Measurements from ENCODE around the gene BFSP2.

Gene BFSP2

DNA sequence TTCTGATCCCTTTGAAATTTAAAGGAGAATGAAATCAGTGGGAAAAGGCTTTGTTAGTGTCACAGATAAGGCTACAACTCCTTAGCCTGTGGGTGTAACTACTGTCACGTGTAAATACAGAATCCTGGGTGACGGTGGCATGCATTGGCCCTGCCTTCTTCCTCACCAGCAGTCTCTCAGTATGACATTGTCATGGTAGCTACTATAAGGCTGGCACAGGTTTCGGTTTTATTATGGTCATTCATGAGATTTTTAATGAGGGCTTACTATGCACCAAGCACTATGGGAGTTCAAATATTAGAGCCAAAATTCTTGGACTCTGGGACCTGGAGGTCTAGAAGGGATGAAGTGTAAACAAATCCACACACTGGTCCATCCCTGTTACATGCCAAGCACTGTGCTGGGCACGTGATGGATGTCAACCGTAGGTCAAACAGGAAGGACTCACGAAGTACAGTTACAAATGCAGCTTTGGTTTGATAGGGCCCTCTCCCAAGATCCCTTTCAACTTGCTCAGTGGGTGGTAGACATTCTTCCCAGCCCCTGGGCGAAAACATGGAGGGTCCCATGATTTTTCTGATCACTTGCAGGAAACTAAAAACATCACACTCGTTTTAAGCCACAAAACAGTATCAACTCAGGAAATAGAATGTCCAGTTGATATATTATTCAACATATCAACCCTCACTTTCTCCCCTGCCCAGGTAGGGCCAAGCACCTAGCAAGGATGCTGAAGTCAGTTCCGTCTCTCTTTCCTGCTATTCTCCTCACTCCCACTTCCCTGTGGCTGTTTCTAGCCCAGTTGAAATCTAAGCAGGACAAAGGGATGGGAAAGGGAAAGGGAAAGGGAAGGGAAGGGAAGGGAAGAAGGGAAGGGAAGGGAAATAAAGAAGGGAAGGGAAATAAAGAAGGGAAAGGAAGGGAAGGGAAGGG, 25.3 kb downstream of the BFSP2 start:
- no peak for DNase-seq

DNA sequence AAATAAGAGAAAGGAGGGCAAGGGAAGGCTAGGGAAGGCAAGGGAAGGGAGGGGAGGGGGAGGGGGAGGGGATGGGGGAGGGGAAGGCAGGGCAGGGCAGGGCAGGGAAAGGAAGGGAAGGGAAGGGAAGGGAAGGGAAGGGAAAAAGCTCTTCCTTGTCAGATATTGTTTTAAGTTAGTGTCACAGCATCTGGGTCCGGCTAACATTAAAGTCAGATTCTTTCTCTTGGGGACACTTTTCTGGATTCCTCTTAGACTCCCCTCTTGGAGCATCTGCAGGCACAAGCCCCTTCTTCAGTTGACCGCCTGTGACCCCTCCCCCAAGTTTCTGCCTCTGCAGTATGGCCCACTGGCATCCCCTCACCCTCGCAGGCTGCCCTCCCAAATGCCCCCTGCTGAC, 26.0 kb downstream of the BFSP2 start:
- DNase-seq = no peak

DNA sequence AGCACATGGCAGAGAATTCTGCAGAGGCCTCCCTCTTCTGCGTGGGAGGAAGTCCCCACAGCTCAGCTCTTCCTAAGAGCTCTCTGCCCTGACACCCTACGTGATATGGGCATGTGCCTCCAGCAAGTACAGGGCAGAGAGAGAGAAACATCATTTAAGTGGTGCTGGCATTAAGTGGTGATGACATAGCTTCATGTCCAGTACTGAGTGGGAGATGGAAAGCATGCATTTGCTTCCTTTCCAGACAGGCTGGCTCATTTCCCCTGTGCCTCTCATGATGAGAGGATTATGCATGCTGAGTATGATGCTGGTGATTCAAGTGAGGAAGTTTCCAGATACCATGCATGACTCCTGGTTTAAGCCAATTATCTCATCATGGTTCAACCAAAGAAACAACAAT, 26.9 kb downstream of the BFSP2 start:
- no peak for DNase-seq

DNA sequence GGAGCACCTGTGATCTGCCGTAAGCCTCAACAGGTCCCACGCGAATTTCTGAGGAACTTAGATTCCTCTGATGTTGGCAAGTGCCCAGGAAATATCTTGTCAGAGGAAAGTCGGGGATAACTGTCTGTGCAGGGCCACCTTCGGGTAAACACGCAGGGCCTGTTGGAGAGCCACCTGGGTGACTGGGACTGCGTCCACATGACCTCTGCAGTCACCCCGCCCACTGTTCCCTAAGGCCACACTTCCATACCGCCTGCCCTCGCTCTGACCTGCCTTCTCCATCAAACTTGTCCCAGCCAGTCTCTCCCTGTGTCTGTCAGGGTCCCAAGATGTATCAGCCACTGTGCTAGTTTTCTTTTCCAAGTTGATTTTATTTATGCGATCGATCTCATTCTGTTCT, 28.7 kb downstream of the BFSP2 start:
- no peak for DNase-seq

- no peak for DNase-seq
These were observed 29.2 kb downstream of the BFSP2 start for GRCh38 chr3:133429063-133429462.

GRCh38 chr3:133439563-133439962, 39.7 kb downstream of the BFSP2 start:
- DNase-seq = no peak

DNA sequence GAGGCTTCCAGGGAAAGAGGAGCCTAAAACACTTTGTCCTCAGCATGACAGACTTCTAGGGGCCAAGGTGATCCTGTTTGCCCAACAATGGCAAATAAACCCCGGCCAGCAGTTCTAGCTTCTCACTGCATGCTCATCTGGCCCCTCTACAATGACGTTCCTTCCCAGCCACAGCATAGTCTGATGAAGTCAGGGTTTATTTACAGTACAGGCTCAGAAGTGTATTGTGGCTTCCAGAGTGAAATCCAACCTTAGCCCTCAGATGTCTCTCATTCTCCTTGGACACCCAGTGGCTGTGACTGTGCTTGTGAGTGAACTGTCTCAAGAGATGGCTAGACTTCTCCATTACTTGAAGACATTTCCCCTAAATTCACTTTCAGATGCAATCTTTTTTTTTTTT, 40.8 kb downstream of the BFSP2 start:
- DNase-seq = no peak

- DNase-seq = no peak
These were observed 42.0 kb downstream of the BFSP2 start for GRCh38 chr3:133441867-133442270.

DNA sequence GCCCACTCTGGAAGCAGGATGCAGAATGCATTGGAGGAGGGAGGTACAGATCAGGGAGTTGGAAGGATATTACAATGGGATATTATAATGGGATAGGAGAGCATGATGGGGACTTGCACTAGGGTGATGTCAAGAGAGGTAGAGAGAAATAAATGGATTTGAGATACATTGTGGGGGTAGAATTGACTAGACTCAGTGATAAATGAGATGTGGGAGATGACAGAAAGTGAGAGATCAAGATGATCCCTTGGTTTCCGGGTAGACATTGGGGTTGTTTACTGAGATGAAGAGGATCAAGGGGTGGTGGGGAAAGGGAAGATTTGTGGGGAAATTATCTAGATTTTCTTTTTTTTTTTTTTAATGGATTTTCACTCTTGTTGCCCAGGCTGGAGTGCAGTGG, 42.7 kb downstream of the BFSP2 start:
- DNase-seq = no peak

DNA sequence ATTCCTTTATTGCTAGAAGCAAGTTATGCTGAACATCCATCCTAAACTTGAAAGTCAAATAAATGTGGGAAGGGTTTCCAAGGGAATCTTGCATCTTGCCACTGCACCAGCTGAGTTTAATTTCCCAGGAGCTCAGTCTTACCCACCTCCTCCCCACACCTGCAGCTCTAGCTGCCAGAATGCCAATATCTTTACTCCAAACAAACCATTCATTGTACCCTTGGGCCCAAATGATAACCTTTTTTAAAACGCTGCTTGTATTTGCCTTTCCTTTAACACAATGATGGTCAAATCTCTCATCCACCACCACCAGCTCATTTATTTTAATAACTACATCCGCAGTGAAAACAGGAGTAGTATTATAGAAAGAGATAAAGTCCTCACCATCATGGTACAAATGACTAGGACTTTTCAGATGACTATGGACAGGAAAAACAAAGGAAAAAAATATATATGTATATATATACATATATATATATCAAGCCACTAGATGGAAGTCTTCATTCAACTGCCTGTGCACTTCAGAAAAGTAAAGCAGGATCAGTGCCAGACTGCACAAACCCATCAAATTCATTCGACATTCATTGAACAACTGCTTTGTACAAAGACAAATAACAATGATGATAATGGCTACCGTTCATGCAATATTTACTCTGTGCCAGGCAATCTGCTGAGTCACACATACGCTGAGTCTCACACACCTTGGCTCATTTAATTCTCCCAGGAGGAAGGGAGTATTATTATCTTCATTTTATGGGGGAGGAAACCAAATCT, 44.0 kb downstream of the BFSP2 start:
- DNase-seq = no peak

- no peak for DNase-seq
These were observed 44.5 kb downstream of the BFSP2 start for GRCh38 chr3:133444423-133444774.

GRCh38 chr3:133445108-133445507, 45.3 kb downstream of the BFSP2 start:
- DNase-seq = no peak

GRCh38 chr3:133447750-133448477, 48.1 kb downstream of the BFSP2 start:
- DNase-seq = no peak

DNA sequence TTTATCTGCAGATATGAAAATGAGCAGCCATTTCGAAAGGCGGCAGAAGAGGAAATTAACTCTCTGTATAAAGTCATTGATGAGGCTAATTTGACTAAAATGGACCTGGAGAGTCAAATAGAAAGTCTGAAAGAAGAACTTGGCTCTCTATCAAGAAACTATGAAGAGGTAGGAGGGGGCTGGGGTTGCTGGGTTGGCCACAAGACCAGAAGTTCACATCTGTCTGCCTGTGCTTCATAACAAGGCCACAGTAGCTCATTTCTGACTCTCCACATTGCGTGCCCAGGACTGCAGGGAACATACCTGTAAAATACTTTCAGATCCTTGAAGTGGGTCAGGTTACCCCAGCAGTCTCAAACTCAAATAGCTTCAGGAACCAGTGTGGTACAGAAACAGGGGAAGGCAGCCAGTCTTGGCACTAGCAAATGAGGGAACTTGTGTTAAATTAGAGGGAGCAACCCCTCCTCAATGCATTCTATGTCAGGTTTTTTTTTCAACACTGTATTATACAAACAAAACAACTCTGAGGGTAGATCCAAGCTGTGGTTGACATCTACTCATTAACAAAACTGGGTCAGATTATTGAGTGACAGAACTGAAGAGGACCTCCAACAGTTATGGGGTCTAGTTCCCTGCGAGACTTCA, 48.7 kb downstream of the BFSP2 start:
- DNase-seq = no peak

- DNase-seq = no peak
These were observed 51.5 kb downstream of the BFSP2 start for GRCh38 chr3:133451309-133451708.

GRCh38 chr3:133452641-133453319, 52.9 kb downstream of the BFSP2 start:
- no peak for DNase-seq

DNA sequence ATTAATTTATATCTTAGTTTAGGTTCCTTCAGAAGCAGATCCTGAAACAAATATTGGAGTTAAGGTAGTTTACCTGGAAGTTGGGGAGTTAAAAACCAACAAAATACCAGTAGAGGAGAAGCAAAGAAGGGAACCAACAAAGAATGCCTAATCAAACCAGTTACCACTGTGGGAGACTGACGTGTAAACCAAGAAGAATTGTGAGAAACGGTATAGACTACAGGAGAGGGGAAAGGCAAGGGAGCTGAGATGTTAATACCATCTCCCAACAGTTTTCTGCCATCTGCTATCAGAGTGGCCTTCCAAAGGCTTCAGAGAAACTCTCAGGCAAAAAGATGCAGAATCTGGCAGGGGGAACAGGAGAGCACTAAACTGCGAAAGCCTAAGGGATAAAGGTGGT, 53.5 kb downstream of the BFSP2 start:
- no peak for DNase-seq

DNA sequence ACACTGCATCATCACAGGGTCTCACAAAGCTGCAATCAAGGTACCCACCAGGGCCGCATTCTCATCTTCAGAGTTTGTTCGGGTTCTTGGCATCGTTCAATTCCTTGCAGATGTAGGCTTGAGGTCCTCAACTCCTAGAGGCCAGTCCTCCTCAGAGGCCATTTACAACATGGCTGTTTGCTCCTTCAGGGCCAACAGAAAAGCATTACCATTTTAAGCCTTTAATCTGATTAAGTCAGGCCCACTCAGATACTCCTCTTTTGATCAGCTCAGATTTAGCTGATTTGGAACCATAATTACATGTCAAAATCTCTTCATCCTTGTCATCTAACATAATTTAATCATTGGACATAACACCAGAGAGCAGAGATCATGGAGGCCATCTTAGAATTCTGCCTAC, 55.4 kb downstream of the BFSP2 start:
- no peak for DNase-seq

DNA sequence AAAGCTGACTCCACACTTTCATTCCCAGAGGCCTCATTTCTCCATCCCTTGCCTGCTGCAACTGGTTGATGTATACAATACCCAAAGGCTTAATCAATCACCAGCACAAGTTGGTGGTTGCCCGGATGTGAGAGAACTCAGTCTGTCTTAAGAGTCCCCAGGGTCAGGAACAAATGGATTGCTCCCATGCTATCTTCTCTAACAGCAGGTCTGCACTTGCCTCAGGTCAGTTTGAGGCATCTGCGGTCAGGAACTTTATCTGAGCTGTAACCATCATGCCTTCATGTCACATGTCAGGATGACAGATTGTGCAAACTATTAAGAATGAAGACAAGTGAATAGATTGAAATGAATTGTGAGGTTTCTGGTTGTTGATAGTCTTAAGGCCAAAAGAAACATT, 56.1 kb downstream of the BFSP2 start:
- no peak for DNase-seq

DNA sequence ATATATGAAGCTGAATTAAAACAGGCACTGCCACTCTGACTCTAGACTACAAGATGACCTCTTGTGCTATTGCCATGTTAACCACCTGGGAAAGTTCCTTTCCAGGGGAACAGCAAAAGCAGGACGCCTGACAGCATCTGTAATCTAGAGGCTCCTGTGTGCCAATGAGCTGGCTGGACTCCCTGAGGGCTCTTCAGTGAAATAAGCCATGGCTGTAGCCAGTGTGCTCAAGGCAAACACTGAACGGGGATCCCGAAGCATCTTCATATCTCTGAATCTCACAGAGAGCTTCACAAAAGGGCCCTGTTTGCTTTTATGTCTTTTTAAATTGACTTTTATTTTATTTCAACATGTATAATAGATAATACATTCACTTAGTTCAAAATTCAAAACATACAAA, 57.2 kb downstream of the BFSP2 start:
- DNase-seq = no peak

DNA sequence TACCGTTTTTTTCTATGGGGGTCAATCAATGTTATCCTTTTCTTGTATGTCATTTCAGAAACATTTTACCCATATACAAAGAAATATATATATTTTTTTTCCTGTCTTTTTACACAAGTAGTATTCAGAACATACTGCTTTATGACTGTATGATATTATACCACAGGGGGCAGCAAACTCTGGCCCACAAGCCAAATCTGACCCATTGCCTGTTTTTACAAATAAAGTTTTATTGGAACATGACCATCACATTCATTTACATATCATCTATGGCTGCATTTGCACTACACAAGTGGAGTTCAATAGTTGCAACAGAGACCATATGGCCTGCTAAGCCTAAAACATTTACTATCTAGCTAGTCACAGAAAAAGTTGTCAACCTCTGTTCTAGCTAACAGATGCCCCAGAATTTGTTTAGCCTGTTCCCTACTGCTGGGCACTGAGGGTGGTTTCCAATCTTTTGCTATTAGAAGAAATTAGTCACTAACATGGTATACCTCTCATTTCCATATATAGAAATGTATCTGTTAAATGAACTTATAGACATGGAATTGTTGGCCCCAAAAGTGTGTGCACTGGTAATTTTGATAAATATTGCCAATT, 57.7 kb downstream of the BFSP2 start:
- DNase-seq = no peak

DNA sequence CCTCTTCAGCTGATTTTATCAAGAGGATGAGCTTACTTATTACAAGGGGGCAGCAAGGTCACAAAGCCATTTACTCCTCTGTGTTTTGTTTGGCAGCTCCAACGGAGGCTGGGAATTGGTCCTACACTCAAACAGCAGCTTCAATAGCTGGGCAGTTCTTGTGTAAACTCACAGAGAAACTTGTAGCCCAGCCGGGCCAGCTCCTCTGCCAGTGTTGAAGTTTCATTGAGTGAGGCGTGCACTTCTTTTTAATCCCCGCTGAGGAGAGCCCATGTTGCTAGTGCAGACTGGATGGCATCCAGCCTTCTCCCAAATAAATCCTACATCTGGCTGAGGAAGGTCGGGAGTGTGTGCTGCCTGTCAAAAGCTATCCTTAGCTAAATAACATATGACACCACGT, 59.5 kb downstream of the BFSP2 start:
- DNase-seq = no peak

All from T1000 (cell line).